Astrocyte of the hippocampus (primary cell): ENCODE results near the gene CCDC27.

ENCODE experiments used
- DNase-seq: peaks from one replicate; pipeline ENCODE4 v3.0.0; 2011; ENCODE audit warnings: low read depth, low spot score

Gene CCDC27

GRCh38 chr1:3717715-3718601 lies 34.3 kb upstream of the CCDC27 start:
- DNase-seq: peak; percentile 49

- no peak for DNase-seq
Observed at GRCh38 chr1:3718764-3719163, 33.5 kb upstream of the CCDC27 start.

DNA sequence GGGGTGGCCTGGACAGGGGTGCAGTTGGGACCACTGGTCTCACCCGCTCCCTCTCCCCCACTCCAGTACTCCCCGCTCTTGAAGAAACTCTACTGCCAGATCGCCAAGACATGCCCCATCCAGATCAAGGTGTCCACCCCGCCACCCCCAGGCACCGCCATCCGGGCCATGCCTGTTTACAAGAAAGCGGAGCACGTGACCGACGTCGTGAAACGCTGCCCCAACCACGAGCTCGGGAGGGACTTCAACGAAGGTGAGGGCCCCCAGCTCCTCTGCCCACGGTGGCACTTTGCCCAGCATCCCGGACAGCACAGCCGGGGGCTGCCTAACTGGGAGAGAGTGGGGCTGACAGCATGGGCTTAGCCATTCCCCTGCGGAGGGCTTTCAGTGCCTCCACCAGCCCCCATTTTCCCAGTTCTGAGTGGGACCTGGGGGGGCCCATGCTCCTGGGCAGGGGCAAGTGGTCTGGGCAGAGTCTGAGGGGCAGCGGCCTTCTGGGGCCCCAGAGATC lies 30.2 kb upstream of the CCDC27 start:
- no peak for DNase-seq

DNA sequence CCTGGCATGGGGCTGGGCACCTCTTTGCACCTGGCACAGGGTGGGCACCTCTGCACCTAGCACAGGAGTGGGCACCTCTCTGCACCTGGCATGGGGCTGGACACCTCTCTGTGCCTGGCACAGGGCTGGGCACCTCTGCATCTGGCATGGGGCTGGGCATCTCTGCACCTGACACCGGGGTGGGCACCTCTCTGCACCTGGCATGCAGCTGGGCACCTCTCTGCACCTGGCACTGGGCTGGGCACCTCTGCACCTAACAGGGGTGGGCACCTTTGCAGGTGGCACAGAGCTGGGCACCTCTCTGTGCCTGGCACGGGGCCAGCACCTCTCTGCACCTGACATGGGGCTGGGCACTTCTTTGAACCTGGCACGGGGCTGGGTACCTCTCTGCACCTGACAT lies 29.4 kb upstream of the CCDC27 start:
- DNase-seq: no peak

GRCh38 chr1:3724416-3725030 lies 27.7 kb upstream of the CCDC27 start:
- DNase-seq: peak; percentile 80

- no peak for DNase-seq
Observed at GRCh38 chr1:3725366-3725765, 26.9 kb upstream of the CCDC27 start.

GRCh38 chr1:3727042-3727824 lies 25.0 kb upstream of the CCDC27 start:
- peak; percentile 40 for DNase-seq

DNA sequence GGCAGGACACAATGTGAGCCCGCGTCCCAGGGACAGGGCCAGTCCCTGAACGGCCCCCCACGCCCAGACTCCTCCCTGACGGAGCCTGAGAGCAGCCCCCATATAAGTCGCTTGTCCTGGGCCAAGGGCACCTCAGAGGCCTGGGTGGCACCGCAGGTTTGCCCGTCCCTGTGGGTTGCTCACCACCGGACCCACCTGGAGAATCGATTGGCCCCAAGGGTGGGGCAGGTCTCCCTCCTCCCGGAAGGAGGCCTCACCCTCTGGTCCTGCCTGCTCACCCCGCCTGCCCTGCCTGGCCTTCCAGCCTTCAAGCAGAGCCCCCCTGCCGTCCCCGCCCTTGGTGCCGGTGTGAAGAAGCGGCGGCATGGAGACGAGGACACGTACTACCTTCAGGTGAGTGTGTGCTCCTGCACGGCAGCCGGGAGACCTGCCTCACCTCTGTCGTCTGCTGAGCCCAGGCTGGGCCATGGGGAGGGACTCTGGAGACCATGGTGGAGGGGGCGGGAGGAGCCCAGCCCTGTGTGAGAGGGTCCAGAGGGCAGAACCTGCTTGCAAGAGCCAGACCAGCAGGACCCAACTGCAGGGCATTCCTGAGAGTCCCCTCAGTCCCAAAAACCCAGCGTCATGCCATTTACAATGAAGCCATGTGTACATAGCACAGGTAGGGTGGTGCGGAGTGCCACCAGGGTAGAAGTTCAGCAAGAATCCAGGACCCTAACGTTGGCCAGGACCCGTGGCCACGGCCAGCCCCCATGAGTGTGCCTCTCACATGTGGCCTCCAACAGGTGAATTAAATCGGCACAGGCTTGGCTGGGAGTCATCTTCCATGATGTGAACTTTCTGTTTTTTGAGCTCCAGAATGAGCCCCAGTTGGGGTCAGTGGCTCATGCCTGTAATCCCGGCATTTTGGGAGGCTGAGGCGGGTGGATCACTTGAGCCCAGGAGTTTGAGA lies 24.1 kb upstream of the CCDC27 start:
- DNase-seq: no peak

GRCh38 chr1:3729594-3730542 lies 22.4 kb upstream of the CCDC27 start:
- no peak for DNase-seq

DNA sequence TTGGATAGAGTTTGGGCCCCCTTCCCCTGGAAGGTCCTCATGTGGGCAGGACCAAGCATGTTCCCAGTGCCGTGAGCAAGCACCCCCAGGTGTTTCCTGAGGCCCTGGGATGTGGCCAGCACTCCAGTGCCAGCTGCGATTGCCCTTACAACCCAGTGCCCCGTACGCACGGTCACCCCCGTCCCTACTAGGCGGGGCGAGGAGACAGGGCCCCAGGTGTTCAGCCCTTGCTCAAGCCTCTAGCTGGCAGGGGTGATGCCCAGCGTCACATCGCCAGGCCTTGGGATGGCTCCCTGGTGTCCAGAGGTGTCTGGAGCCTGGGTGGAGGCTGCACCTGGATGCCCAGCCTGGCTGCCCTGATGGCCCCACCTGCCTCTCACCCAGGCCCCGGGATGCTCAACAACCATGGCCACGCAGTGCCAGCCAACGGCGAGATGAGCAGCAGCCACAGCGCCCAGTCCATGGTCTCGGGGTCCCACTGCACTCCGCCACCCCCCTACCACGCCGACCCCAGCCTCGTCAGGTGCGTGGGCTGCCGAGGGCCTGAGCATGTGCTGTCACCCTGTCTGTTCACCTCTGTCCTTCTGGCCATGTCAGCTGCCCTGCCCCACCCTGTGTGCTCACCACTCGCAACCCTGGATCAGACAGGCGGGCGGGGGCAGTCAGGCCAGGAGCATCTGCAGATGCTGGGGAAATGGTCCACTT lies 21.6 kb upstream of the CCDC27 start:
- no peak for DNase-seq

GRCh38 chr1:3731583-3732433 lies 20.4 kb upstream of the CCDC27 start:
- no peak for DNase-seq

DNA sequence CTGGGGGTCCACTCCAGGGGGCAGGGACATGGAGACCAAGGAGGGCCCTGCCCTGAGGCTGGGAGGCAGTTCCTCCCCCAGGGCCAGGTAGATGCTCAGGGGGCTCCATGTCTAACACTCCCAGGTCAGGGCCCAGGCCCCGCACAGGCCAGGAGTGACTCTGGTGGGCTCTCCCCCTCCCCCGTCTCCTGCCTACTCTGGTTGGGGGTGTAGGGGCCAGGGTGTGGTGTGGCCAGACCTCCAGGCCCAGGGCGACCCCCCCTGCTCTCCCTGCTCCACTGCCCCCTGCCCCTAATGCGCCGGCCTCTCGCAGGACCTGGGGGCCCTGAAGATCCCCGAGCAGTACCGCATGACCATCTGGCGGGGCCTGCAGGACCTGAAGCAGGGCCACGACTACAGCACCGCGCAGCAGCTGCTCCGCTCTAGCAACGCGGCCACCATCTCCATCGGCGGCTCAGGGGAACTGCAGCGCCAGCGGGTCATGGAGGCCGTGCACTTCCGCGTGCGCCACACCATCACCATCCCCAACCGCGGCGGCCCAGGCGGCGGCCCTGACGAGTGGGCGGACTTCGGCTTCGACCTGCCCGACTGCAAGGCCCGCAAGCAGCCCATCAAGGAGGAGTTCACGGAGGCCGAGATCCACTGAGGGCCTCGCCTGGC lies 19.7 kb upstream of the CCDC27 start:
- peak; percentile 22 for DNase-seq

DNA sequence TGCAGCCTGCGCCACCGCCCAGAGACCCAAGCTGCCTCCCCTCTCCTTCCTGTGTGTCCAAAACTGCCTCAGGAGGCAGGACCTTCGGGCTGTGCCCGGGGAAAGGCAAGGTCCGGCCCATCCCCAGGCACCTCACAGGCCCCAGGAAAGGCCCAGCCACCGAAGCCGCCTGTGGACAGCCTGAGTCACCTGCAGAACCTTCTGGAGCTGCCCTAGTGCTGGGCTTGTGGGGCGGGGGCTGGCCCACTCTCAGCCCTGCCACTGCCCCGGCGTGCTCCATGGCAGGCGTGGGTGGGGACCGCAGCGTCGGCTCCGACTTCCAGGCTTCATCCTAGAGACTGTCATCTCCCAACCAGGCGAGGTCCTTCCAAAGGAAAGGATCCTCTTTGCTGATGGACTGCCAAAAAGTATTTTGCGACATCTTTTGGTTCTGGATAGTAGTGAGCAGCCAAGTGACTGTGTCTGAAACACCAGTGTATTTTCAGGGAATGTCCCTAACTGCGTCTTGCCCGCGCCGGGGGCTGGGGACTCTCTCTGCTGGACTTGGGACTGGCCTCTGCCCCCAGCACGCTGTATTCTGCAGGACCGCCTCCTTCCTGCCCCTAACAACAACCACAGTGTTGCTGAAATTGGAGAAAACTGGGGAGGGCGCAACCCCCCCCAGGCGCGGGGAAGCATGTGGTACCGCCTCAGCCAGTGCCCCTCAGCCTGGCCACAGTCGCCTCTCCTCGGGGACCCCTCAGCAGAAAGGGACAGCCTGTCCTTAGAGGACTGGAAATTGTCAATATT lies 19.0 kb upstream of the CCDC27 start:
- no peak for DNase-seq

GRCh38 chr1:3733883-3734589 lies 18.2 kb upstream of the CCDC27 start:
- DNase-seq: no peak

- DNase-seq: no peak
Observed at GRCh38 chr1:3734602-3735001, 17.6 kb upstream of the CCDC27 start.

DNA sequence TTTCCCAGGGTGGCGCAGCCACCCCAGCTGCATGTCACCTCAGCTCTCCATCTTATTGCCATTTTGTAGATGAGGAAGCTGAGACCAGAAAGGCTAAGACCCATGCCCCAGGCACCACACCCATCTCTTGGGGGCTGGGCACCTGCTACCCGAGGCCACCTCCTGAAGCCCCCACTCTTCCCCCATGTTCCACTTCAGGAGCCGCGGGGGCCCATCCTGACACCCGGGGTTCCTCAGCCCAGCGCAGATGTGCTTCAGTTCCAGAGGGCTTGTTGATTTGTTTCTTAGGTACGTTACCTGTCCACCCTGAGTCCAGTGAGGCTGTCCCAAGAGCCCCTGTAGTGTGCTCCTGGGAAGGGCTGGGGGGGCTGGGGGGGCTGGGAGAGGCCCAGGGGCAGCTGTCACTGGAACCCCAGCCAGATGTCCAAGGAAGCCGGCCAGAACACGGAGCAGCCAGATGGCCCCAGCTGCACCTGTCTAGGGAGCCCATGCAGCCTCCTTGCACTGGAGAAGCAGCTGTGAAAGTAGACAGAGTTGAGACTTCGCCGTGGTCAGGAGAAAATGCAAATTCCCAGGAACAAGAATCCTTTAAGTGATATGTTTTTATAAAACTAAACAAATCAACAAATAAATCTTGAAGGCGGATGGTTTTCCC lies 17.1 kb upstream of the CCDC27 start:
- DNase-seq: no peak
